Measurements from ENCODE around the gene PRTG.

DNA sequence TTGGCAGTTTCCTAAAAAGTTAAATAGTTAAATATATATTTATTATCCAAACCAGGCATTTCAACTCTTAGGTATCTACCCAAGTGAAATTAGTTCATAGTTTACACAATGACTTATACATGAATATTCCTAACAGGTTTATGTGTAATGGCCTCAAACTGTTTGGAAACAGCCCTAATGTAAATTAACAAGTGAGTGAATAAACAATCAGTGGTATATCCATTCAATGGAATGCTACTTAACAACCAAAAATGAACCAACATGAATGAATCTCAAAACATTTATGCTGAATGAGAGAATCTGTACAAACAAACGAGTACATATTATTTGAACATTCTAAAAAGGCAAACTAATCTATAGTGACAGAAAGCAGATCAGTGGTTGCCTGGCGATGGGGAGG, 33.5 kb downstream of the PRTG start:
- TF ChIP-seq, protein P1, sequence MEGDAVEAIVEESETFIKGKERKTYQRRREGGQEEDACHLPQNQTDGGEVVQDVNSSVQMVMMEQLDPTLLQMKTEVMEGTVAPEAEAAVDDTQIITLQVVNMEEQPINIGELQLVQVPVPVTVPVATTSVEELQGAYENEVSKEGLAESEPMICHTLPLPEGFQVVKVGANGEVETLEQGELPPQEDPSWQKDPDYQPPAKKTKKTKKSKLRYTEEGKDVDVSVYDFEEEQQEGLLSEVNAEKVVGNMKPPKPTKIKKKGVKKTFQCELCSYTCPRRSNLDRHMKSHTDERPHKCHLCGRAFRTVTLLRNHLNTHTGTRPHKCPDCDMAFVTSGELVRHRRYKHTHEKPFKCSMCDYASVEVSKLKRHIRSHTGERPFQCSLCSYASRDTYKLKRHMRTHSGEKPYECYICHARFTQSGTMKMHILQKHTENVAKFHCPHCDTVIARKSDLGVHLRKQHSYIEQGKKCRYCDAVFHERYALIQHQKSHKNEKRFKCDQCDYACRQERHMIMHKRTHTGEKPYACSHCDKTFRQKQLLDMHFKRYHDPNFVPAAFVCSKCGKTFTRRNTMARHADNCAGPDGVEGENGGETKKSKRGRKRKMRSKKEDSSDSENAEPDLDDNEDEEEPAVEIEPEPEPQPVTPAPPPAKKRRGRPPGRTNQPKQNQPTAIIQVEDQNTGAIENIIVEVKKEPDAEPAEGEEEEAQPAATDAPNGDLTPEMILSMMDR (optimal IDR thresholded peaks at IDR 0.05 in 1 of 3, IDR thresholded peaks at IDR 0.05 in 1 of 3, conservative IDR thresholded peaks at IDR 0.05 in 1 of 3; ENCODE audit: extremely low read depth in 1 of 3, insufficient read depth in 2 of 3, low read length in 3 of 3), result no peak
- no peak for TF ChIP-seq EZH2 (IDR thresholded peaks at IDR 0.05; ENCODE audit: low read length)
